Measurements from ENCODE around the gene SPPL2B. TPM values are rescaled to one million over a fixed set of nuclear protein-coding genes. Genes with fewer than 3 reads are reported as not detected.

Gene SPPL2B
- total RNA-seq, 4 donors from 2014 or later = 46.8 to 97.6 (median 59.6) TPM

DNA sequence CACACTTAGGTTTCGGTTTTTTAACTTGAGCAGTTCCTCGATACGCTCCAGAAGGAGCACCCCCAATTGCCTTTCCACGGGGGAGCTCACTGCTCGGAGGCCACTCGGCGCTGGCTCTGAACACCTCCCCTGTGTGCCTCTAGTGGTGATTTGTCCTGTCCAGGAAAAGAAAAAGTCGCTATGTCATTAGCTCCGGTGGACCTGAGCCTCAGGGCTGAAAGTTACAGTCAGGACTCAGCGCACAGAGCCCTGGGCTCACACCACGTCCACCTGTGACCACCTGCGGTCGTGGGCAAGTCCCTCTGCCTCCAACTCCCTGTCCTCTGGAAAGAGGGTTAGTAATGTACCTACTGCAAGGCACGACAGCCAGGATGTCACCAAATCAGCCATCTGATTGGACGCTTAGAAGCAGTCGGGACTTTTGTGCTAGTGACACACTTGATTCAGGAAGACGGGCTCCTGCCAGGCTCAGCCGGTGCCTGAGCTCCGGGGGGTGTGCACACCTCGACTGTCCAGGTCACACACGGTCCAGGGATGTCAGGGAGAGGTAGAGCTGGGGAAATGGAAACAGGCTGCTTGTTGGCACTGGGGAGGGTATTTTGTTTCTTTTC lies 27.7 kb downstream of the SPPL2B start:
- DNase-seq (ENCODE audit: low spot score in 2 of 2) = no peak
- H3K9me3 ChIP-seq = no peaks in the 10 kb centered on the region
- H3K27ac ChIP-seq = no peak overlapping the region
- H3K4me1 ChIP-seq = peaks cover 5% of the 10 kb centered on the region
- peaks cover 26% of the 10 kb centered on the region for H3K36me3 ChIP-seq
- H3K27me3 ChIP-seq = peaks cover 22% of the 10 kb centered on the region
- 86% methylated on average over 19 of the region's 21 CpGs for WGBS
- no peak for TF ChIP-seq POLR2AphosphoS5 (IDR thresholded peaks at IDR 0.05)
- TF ChIP-seq CTCF (IDR thresholded peaks at IDR 0.05) = no peak
- no peak for TF ChIP-seq POLR2A (IDR thresholded peaks at IDR 0.05)
- TF ChIP-seq EP300 (IDR thresholded peaks at IDR 0.05) = no peak
- H3K4me3 ChIP-seq = no peak overlapping the region

DNA sequence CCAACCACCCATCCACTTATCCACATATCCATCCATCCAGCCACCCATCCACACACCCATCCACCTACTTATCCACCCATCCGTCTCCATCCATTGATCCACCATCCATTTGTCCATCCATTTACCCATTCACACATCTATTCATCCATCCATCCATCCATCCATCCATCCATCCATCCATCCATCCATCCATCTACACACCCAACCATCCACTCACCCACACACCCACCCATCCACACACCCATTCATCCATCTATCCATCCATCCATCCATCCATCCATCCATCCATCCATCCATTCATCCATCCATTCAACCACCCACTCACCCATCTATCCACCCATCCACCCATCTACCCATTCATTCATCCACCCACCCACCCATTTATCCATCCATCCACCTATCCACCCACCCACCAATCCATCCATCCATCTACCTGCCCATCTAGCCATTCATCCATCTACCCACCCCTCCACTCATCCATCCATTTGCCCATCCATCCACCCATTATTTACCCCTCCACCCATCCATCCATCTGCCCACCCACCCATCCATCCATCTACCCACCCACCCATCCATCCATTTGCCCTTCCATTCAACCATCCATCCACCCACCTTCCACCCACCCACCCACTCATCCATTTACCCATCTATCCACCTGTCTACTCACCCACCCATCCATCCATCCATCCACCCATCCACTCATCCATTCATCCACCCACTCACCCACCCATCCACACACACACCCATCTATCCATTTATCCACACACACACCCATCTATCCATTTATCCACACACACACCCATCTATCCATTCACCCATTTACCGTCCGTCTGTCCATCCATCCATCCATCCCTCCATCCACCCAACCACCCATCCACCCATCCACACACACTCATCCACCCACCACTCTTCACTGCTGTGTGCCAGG lies 29.1 kb downstream of the SPPL2B start:
- Histone ChIP-seq H3K9me3 (no peaks in the 10 kb centered on the region), H3K4me1 (peaks cover 13% of the 10 kb centered on the region), H3K27ac (no peak overlapping the region), H3K27me3 (peaks cover 36% of the 10 kb centered on the region), H3K4me3 (no peak overlapping the region), H3K36me3 (peaks cover 21% of the 10 kb centered on the region)
- 94% methylated on average over 3 of the region's 3 CpGs for WGBS
- DNase-seq (ENCODE audit: low spot score in 2 of 2) = no peak
- no peak for TF ChIP-seq POLR2AphosphoS5 (IDR thresholded peaks at IDR 0.05)
- TF ChIP-seq CTCF (IDR thresholded peaks at IDR 0.05) = peak in 1 of 2 donors; percentile 6
- no peak for TF ChIP-seq POLR2A (IDR thresholded peaks at IDR 0.05)
- no peak for TF ChIP-seq EP300 (IDR thresholded peaks at IDR 0.05)

DNA sequence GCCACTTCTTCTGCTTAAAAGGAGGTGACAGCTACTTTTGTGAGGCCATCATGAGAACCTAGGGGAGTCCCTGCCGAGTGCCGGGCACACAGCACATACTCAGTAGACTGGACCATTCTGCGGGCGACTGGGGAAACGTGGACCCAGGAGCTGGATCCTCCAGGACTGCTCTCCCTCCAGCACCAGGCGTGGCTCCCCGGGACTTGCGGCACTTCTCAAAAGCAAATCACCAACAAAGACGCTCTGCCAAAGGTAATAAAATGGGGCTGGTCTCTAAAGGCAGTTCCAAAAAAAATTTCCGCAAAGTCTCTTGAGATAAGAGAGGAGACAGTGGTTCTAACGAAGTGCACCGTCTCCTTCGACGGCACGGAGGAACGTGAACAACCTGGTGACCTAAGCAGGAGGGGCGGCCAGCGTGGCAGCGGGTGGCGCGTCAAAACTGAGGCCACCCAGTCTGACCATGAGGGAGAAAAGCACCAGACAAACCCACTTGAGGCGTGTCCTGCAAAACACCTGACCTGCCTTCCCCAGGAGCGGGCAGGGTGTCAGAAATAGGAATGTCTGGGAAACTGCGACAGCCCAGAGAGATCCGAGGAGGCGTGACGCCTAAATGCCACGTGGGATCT lies 30.2 kb downstream of the SPPL2B start:
- TF ChIP-seq POLR2A (IDR thresholded peaks at IDR 0.05) (no peak), EP300 (IDR thresholded peaks at IDR 0.05) (no peak), CTCF (IDR thresholded peaks at IDR 0.05) (no peak), POLR2AphosphoS5 (IDR thresholded peaks at IDR 0.05) (no peak)
- no peaks in the 10 kb centered on the region for H3K9me3 ChIP-seq
- no peak overlapping the region for H3K4me3 ChIP-seq
- peaks cover 9% of the 10 kb centered on the region for H3K36me3 ChIP-seq
- DNase-seq (ENCODE audit: low spot score in 2 of 2) = no peak
- no peak overlapping the region for H3K27ac ChIP-seq
- 71% methylated on average over 28 of the region's 28 CpGs for WGBS
- peaks cover 13% of the 10 kb centered on the region for H3K4me1 ChIP-seq
- H3K27me3 ChIP-seq = peaks cover 47% of the 10 kb centered on the region

DNA sequence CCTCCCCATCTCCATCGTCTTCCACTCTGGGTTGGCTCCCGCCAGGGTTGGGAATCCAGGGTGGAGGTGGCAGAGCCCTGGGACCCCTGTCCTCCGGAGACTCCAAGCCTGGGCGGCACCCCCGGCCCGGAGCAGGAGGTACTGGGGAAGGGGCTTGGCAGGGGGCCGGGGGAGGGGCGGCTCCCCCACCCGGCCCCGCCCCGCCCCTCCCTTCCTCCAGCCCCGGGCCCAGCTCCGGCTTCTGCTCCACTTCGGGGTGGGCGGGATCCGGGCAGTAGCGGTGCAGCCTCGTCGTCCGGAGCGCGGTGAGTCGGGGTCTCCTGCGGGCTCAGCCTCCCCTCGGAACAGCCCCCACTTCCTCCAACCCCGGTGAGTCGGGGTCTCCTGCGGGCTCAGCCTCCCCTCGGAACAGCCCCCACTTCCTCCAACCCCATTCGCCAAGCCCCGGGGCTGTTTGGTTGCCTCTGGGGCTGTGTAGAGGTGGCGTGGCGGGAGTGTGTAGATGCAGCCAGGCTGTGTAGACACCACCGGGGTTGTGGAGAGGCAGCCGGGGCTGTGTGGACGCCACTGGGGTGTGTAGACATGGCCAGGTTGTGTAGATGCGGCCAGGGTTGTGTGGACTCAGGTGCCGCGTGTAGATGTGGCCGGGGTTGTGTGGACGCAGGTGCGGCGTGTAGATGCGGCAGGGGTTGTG lies 31.7 kb downstream of the SPPL2B start, which contains the start of gene TMPRSS9:
Gene TMPRSS9, plus strand, starts transcription at position 274 of the 694 bp plus-strand sequence. CDS start 29,521 bp downstream, outside the sequence.
- 54% methylated on average over 13 of the region's 44 CpGs for WGBS
- no peak for TF ChIP-seq EP300 (IDR thresholded peaks at IDR 0.05)
- no peak for TF ChIP-seq CTCF (IDR thresholded peaks at IDR 0.05)
- TF ChIP-seq POLR2AphosphoS5 (IDR thresholded peaks at IDR 0.05) = no peak
- no peak within 1 kb of the TSS for H3K4me3 ChIP-seq
- peaks cover 13% of the 10 kb centered on the region for H3K4me1 ChIP-seq
- DNase-seq (ENCODE audit: low spot score in 2 of 2) = no peak
- H3K27ac ChIP-seq = no peak within 1 kb of the TSS
- no peaks in the 10 kb centered on the region for H3K36me3 ChIP-seq
- H3K9me3 ChIP-seq = no peaks in the 10 kb centered on the region
- peaks cover 55% of the 10 kb centered on the region for H3K27me3 ChIP-seq

Data from suprapubic skin (tissue), 4 donors.